GM12892 (cell line): Measurements from ENCODE around the gene CTSS.

Source experiments
- POLR2A ChIP-seq: IDR thresholded peaks from 2 replicates; pipeline ENCODE4 v1.6.1; 2011; ENCODE audit warnings: low read depth, low read length, control low read depth
- POLR2AphosphoS5 ChIP-seq: IDR thresholded peaks from 2 replicates; pipeline ENCODE4 v1.6.1; 2011; ENCODE audit warnings: low read depth, low read length, control low read depth

- no peak for TF ChIP-seq POLR2AphosphoS5
- TF ChIP-seq POLR2A = no peak
These were observed 32.9 kb upstream of the CTSS start for GRCh38 chr1:150798525-150798924.
